ENCODE data around the gene KLK14. TPM values are rescaled to one million over a fixed set of nuclear protein-coding genes. Genes with fewer than 3 reads are reported as not detected.

KLK14 gene
- total and polyA plus RNA-seq, 2 of the 8 experiments (the other 6 are each of a cell fraction or from before 2014, with no cell fraction given), result 0.09 to 1.2 TPM

- H2BK15ac ChIP-seq (ENCODE audit: low read length), result no peak overlapping the region
- no peak for FAIRE-seq
- ChIA-PET CTCF (ENCODE audit: partially characterized antibody) (interaction anchor here (0.6 to 2.3 kb wide), 12 partner anchors 13 to 193 kb away, joined by 3 to 13 read pairs (median 4); partner anchors contain the start of gene KLK10), POLR2A (ENCODE audit: partially characterized antibody) (interaction anchor here (1.3 kb wide), 1 partner anchor 48 kb away, joined by 3 read pairs; no protein-coding TSS in a partner anchor)
- H2BK12ac ChIP-seq (ENCODE audit: low read depth, low read length), result no peak overlapping the region
- no peak overlapping the region for H2BK5ac ChIP-seq (ENCODE audit: low read depth, low read length)
- no peaks in the 10 kb centered on the region for H3K36me3 ChIP-seq (ENCODE audit: control insufficient read depth in 2 of 4, insufficient read depth in 4 of 4, low read length in 3 of 4)
- no peak overlapping the region for H3K23ac ChIP-seq (ENCODE audit: insufficient read length)
- H2AK5ac ChIP-seq (ENCODE audit: low read depth, low read length), result no peak overlapping the region
- H3K79me2 ChIP-seq (ENCODE audit: control insufficient read depth in 1 of 2, insufficient read depth in 2 of 2, low read length in 2 of 2), result no peaks in the 10 kb centered on the region
- no peak overlapping the region for H4K5ac ChIP-seq (ENCODE audit: insufficient read length, low read depth, low read length)
- H4K20me1 ChIP-seq (replicated peaks in 1 of 2; ENCODE audit: control insufficient read depth in 1 of 2, insufficient read depth in 2 of 2, low read length in 2 of 2), result no peaks in the 10 kb centered on the region
- peaks cover 0 to 9% (median 1%) of the 10 kb centered on the region in 4 experiments; a peak in 4 of 7 replicates for H3K4me1 ChIP-seq (replicated peaks in 1 of 4; ENCODE audit: control insufficient read depth in 3 of 4, insufficient read depth in 4 of 4, low read length in 3 of 4)
- H3K4me2 ChIP-seq (ENCODE audit: insufficient read depth in 1 of 2, low read depth in 2 of 2, low read length in 2 of 2), result no peak overlapping the region; a peak in 1 of 4 replicates
- no peaks in the 10 kb centered on the region; a peak in 1 of 4 replicates for H3K9me3 ChIP-seq (ENCODE audit: insufficient read depth in 2 of 2, low read depth in 1 of 2, low read length in 1 of 2)
- no peak overlapping the region for H3K4ac ChIP-seq (replicated peaks; ENCODE audit: insufficient read length, low read depth, low read length)
- no peak overlapping the region for H4K8ac ChIP-seq (ENCODE audit: extremely low read depth, insufficient read depth, low read length)
- no peaks in the 10 kb centered on the region; a peak in 2 of 7 replicates for H3K27me3 ChIP-seq (replicated peaks in 1 of 4; ENCODE audit: control insufficient read depth in 3 of 4, extremely low read depth in 1 of 4, insufficient read depth in 3 of 4, low read length in 3 of 4)
- H3K27ac ChIP-seq (ENCODE audit: low read depth, low read length), result no peak overlapping the region
- 79 to 100% methylated on average over 1 to 7 of the region's 7 CpGs for WGBS, 2 experiments (ENCODE audit: extremely low coverage in 1 of 2, insufficient coverage in 1 of 2, insufficient read length in 1 of 2, insufficient replicate concordance in 2 of 2, low coverage in 1 of 2, low lambda C conversion rate in 2 of 2, missing lambda C conversion rate in 1 of 2)
- no peak overlapping the region for H2BK120ac ChIP-seq (replicated peaks; ENCODE audit: low read depth, low read length)
- H4K91ac ChIP-seq (replicated peaks; ENCODE audit: insufficient read length, low read length), result no peak overlapping the region
- DNase-seq (ENCODE audit: low read depth in 1 of 2, low spot score in 2 of 2), result no peak
- H2AFZ ChIP-seq (ENCODE audit: low read length), result no peak overlapping the region
- H2BK20ac ChIP-seq (ENCODE audit: low read length), result no peak overlapping the region
- H3K18ac ChIP-seq (ENCODE audit: extremely low read depth, low read length), result no peak overlapping the region
- no peak overlapping the region for H3K9ac ChIP-seq (replicated peaks in 1 of 4; ENCODE audit: extremely low read depth in 1 of 4, low read depth in 3 of 4, low read length in 3 of 4)
- H3K23me2 ChIP-seq (ENCODE audit: low read depth, low read length), result peaks cover 6% of the 10 kb centered on the region; the same call in 1 of the 2 replicates
- no peak overlapping the region for H3K4me3 ChIP-seq (ENCODE audit: extremely low read depth in 1 of 4, insufficient read depth in 2 of 4, low read depth in 3 of 4, low read length in 4 of 4)
- no peak overlapping the region for H3K14ac ChIP-seq (ENCODE audit: insufficient read length)
- no peak overlapping the region for H3K56ac ChIP-seq (replicated peaks; ENCODE audit: insufficient read length, low read depth, low read length)
- no peaks in the 10 kb centered on the region for H3K79me1 ChIP-seq (ENCODE audit: low read depth, low read length)
- TF ChIP-seq EP300 (IDR thresholded peaks at IDR 0.05; ENCODE audit: borderline replicate concordance in 1 of 2, low read depth in 2 of 2, low read length in 2 of 2), result no peak
- no peak for TF ChIP-seq CTBP2 (IDR thresholded peaks at IDR 0.05; ENCODE audit: borderline replicate concordance, insufficient read depth, insufficient read length, low read length)
- no peak for TF ChIP-seq POLR2A (IDR thresholded peaks at IDR 0.05; ENCODE audit: control extremely low read depth in 1 of 2, low read depth in 2 of 2, low read length in 2 of 2)
- no peak for TF ChIP-seq BRCA1 (IDR thresholded peaks at IDR 0.05; ENCODE audit: low read depth, low read length)
- no peak for TF ChIP-seq EZH2 (IDR thresholded peaks at IDR 0.05; ENCODE audit: low read depth, low read length, severe bottlenecking)
- TF ChIP-seq CREB1 (IDR thresholded peaks at IDR 0.05), result no peak
- TF ChIP-seq RBBP5 (IDR thresholded peaks at IDR 0.05; ENCODE audit: borderline replicate concordance, low read depth, low read length), result no peak
- TF ChIP-seq RXRA (IDR thresholded peaks at IDR 0.05; ENCODE audit: insufficient read depth, low read depth, low read length), result no peak
- no peak for TF ChIP-seq SP1 (IDR thresholded peaks at IDR 0.05; ENCODE audit: low read depth, low read length)
- TF ChIP-seq SUZ12 (IDR thresholded peaks at IDR 0.05; ENCODE audit: low read length), result no peak
- no peak for TF ChIP-seq BACH1 (IDR thresholded peaks at IDR 0.05; ENCODE audit: low read length)
- TF ChIP-seq E2F6 (IDR thresholded peaks at IDR 0.05), result no peak
Observed at GRCh38 chr19:51066393-51067186, 16.1 kb downstream of the KLK14 start.
